ENCODE data around the gene CFAP251. TPM values are rescaled to one million over a fixed set of nuclear protein-coding genes. Genes with fewer than 3 reads are reported as not detected.
"Not testable (repeated sequence)": the region's sequence is repeated elsewhere in the genome, so short reads cannot be mapped to it uniquely, and the experiment has no call there.

Gene CFAP251
- polyA plus RNA-seq, 3 donors: 0.46 to 1.2 (median 0.79) TPM

- H3K27ac ChIP-seq (ENCODE audit: low read depth, low read length): no peak overlapping the region
- 80 to 88% (median 86%) methylated on average over 15 of the region's 15 CpGs for WGBS, 3 donors
Measured at GRCh38 chr12:121963341-121964018, 45.1 kb downstream of the CFAP251 start.

GRCh38 chr12:121964813-121965643 lies 46.6 kb downstream of the CFAP251 start:
- no peak overlapping the region for H3K27ac ChIP-seq (ENCODE audit: low read depth, low read length)
- 54 to 61% (median 60%) methylated on average over 9 of the region's 9 CpGs for WGBS, 3 donors

- H3K27ac ChIP-seq (ENCODE audit: low read depth, low read length): no peak overlapping the region
- WGBS, 3 donors: 90 to 95% (median 93%) methylated on average over 5 of the region's 5 CpGs
Measured at GRCh38 chr12:121966959-121967358, 48.6 kb downstream of the CFAP251 start.

GRCh38 chr12:121968876-121969275 lies 50.5 kb downstream of the CFAP251 start:
- WGBS, 3 donors: 53 to 81% (median 65%) methylated on average over 10 of the region's 10 CpGs

GRCh38 chr12:121969726-121970125 lies 51.3 kb downstream of the CFAP251 start:
- H3K27ac ChIP-seq (ENCODE audit: low read depth, low read length): no peak overlapping the region
- 65 to 74% (median 73%) methylated on average over 4 of the region's 4 CpGs for WGBS, 3 donors

More at GRCh38 chr12:121968876-121969275, 50.5 kb downstream of the CFAP251 start:
- H3K27ac ChIP-seq (ENCODE audit: low read depth, low read length): no peak overlapping the region

GRCh38 chr12:121970581-121971300 lies 52.3 kb downstream of the CFAP251 start:
- no peak overlapping the region for H3K27ac ChIP-seq (ENCODE audit: low read depth, low read length)
- 62 to 77% (median 67%) methylated on average over 6 of the region's 6 CpGs for WGBS, 3 donors

GRCh38 chr12:121974026-121974985 lies 55.9 kb downstream of the CFAP251 start:
- H3K27ac ChIP-seq (ENCODE audit: low read depth, low read length): no peak overlapping the region
- 70 to 78% (median 77%) methylated on average over 13 of the region's 13 CpGs for WGBS, 3 donors

GRCh38 chr12:121975021-121975420 lies 56.6 kb downstream of the CFAP251 start:
- no peak overlapping the region for H3K27ac ChIP-seq (ENCODE audit: low read depth, low read length)
- 90 to 93% (median 92%) methylated on average over 6 of the region's 6 CpGs for WGBS, 3 donors

GRCh38 chr12:121976950-121977349 lies 58.6 kb downstream of the CFAP251 start:
- WGBS, 3 donors: 89 to 97% (median 96%) methylated on average over 5 of the region's 5 CpGs
- no peak overlapping the region for H3K27ac ChIP-seq (ENCODE audit: low read depth, low read length)

GRCh38 chr12:121980191-121980891 lies 61.9 kb downstream of the CFAP251 start:
- no peak overlapping the region for H3K27ac ChIP-seq (ENCODE audit: low read depth, low read length)
- 50 to 68% (median 54%) methylated on average over 11 of the region's 11 CpGs for WGBS, 3 donors

GRCh38 chr12:121980892-121981272 lies 62.5 kb downstream of the CFAP251 start:
- no peak overlapping the region for H3K27ac ChIP-seq (ENCODE audit: low read depth, low read length)
- WGBS, 3 donors: 68 to 85% (median 72%) methylated on average over 14 of the region's 14 CpGs

GRCh38 chr12:121981456-121981855 lies 63.1 kb downstream of the CFAP251 start:
- no peak overlapping the region for H3K27ac ChIP-seq (ENCODE audit: low read depth, low read length)
- WGBS, 3 donors: 76 to 86% (median 83%) methylated on average over 8 of the region's 8 CpGs

- no peak overlapping the region for H3K27ac ChIP-seq (ENCODE audit: low read depth, low read length)
- 94 to 95% (median 95%) methylated on average over 6 of the region's 6 CpGs for WGBS, 3 donors
Measured at GRCh38 chr12:121982950-121983349, 64.6 kb downstream of the CFAP251 start.

GRCh38 chr12:121983536-121984210 lies 65.3 kb downstream of the CFAP251 start:
- H3K27ac ChIP-seq (ENCODE audit: low read depth, low read length): no peak overlapping the region
- WGBS, 3 donors: 37 to 61% (median 42%) methylated on average over 13 of the region's 13 CpGs

- H3K27ac ChIP-seq (ENCODE audit: low read depth, low read length): no peak overlapping the region
- 83 to 88% (median 86%) methylated on average over 14 of the region's 14 CpGs for WGBS, 3 donors
Measured at GRCh38 chr12:121986489-121987245, 68.3 kb downstream of the CFAP251 start.

- H3K27ac ChIP-seq (ENCODE audit: low read depth, low read length): not testable (repeated sequence)
- WGBS, 3 donors: 92 to 96% (median 92%) methylated on average over 10 of the region's 10 CpGs
Measured at GRCh38 chr12:121988519-121988918, 70.1 kb downstream of the CFAP251 start.

Measured in adipose tissue (tissue), 3 donors.